ENCODE data around the gene ADRA2A.

Gene ADRA2A

DNA sequence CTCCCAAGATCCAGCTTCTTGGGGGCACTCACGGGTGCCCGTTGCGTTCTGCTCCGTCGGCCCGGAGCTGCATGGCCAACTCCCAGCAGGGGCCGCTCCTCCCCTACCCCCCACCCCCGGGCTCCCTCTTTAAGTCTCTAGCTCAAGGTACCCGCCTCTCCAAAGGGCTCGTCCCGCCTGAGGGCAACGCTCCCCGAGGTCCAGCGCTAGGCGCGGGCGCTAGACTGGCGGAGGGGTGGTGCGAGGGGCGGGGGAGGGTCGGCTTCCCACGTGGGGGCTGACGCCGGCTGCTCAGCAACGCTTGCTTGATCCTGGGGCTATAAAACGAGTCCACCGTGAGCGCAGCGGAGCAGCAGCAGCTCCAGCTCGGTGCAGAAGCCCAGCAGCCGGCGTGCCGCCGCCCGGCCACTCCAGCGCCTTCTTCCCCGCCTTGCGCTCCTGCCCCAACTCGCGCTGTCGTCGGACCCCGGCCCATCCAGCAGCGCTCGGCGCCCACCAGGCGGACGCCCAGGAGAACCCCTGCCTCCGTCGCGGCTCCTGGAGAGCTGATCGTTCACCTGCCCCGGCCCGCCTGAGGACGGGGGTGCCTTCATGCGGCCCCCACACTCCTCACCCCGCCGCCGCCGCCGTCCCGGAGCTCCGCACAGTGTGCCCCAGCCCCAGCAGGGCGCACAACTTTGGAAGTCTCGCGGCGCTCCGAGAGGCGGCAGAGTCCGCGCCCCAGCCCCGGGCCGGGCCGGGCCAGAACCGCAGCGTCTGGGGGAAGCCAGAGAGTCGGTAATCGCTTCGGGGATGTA lies at the start of gene ADRA2A:
TSS of gene ADRA2A (plus strand) at position 348 of the 797 bp plus-strand sequence. CDS start 968 bp downstream, outside the sequence.
- no peak for DNase-seq (ENCODE audit: low spot score)

DNA sequence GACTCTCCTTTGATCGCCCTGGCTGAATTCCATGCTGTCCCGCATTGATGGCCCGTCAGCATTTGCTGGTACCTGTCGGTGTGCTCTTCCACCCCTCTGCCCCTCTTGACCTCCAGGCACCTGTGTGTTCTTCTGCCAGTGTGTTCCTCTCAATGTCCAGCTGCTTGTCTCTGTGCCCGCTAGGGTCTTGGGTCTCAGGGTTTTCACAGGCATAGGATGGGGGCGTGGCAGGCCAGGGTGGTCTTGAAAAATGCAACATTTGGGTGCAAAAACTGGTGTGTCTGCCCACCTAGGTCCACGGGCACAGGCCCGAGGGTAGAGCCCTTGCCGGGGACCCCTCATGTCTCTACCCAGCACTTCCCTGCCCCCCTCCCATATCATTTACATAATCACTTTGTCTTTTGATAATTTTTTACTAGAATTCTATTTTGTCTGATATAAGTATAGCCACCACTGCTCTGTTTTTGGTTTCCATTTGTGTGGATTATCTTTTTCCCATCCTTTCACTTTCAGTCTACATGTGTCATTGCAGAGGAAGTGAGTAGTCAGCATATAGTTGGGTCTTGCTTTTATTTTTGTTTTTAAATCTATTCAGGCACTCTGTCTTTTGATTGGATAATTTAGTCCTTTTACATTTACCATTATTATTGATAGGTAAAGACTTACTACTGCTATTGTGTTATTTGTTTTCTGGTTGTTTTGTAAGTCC lies 46.6 kb upstream of the ADRA2A start:
- no peak for DNase-seq (ENCODE audit: low spot score)

DNA sequence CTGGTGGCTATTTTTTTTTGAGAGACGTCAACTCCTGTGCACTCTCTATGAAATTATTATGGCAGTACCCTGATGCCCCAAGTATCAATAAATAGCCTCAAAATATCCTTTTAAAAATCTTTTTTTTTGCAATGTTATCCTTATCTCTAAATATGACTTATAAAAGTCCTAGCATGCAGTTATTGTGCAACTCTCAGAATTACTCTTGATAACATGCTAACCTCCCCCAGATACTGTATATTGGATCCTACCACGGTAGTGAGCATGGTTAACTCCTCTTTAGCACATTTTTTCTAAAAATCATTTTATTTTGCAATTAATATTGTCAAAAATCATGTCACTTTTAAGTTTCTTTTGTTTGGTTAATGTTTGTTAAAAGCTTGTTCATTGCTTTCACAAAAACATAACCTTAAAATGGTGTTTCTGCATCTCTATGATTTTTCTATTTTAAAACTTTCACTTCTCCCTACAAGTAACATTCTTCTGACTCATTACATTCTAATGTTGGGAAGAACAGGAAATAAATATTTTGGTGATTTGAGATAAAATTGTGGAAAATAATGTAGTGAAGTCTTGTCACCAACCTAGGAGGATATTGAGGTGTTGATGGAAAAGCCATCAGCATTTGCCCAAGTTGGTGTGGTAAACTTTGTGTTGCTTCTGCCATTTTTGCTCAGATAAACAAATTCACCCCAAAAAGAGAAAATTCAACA lies 42.1 kb upstream of the ADRA2A start:
- no peak for DNase-seq (ENCODE audit: low spot score)

DNA sequence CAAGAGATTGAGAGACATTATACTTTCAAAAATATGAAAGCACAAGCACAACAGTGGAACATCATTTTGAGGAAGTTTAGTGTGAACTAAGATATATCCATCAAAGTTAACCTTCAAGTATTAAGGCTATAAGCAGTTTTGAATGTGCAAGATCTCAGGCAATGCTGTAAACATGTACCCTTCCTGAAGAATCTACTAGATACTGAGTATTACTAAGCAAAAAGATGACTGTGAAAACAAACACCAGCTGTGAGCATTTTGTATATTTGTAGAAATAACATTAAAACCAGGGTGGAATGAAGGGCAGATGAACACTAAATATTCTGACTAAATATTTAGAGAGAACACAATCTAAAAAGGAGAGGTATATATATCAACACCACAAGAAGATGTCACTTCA lies 41.3 kb upstream of the ADRA2A start:
- DNase-seq (ENCODE audit: low spot score), result no peak

DNA sequence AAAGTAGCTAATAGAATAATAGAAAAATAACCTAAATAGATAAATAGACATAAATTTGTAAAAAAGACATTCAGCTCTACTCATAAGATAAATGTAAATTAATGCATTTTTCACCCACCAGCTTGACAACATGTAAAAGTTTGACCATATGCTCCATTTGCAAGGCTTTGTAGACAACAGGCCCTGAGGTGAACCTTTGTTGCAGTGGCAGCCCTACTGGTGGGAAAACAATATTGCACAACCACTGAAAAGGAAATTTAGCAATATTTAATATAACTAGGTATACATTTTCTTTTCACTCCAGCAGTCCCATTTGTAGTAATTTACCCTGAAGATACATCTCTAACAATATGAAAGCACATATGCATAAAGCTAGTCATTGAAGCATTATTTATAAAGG lies 39.0 kb upstream of the ADRA2A start:
- DNase-seq (ENCODE audit: low spot score), result no peak

DNA sequence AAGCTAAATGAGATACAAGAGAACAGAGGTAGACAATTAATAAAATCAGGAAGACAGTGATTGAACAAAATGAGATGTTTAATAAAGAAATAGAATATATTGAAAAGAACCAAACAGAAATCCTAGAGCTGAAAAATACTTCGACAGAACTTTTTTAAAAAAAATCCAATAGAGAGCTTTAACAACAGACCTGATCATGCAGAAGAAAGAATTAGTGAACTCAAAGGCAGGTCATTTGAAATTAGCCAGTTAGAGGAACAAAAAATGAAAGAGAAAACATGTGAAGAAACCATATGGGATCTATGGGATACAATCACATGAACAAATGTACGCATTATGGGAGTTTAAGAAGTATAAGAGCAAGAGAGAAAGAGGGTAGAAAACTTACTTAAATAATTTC lies 37.3 kb upstream of the ADRA2A start:
- no peak for DNase-seq (ENCODE audit: low spot score)

DNA sequence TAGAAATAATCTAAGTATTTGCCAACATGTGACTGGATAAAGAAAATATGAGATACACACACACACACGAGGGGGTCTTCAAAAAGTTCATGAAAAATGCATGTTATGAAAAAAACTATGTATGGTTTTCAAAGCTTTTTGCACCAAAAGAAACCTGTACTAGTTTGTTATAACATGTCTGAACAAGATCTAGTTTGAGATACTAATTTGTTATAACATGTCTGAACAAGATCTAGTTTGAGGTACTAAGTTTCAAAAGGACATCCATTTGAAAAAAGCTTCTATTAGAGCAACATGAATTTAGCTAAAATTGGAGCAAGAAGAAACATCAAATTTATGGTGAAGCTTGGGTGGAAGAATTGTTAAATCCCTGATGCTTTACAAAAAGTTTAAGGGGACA lies 19.8 kb upstream of the ADRA2A start:
- DNase-seq (ENCODE audit: low spot score), result no peak

DNA sequence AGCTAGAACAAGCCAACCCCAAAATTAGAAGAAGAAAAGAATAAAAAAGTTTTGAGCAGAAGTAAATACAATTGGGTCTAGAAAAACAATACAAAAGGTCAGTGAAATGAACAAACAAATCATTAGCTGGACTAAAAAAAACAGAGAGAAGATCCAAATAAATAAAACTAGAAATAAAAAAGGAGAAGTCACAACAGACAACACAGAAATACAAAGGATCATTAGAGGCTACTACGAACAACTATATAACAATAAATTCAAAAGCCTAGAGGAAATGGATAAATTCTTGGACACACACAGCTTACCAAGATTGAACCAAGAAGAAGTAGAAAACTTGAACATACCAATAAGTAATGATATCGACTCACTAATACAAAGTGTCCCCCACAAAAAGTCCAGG lies 13.4 kb upstream of the ADRA2A start:
- DNase-seq (ENCODE audit: low spot score), result no peak

DNA sequence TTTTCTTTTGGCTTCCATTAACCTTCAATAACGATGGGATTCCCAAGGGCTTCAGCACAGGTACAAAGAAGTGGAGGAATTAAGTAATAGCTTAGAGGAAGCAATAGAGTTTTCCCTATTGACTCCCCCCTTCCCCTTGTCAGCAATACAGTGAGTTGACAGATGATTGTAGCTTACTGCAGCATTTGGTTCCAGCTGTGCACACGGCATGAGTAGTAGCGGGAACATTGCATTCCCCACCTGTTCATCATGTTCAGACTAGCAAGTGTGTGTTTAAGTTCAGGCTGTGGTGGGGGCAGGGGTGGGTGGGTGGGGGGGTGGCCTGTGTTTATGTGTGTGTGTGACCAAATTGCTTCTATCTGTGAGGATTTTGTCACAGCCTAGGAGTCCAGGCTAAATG lies 4.6 kb upstream of the ADRA2A start:
- no peak for DNase-seq (ENCODE audit: low spot score)

DNA sequence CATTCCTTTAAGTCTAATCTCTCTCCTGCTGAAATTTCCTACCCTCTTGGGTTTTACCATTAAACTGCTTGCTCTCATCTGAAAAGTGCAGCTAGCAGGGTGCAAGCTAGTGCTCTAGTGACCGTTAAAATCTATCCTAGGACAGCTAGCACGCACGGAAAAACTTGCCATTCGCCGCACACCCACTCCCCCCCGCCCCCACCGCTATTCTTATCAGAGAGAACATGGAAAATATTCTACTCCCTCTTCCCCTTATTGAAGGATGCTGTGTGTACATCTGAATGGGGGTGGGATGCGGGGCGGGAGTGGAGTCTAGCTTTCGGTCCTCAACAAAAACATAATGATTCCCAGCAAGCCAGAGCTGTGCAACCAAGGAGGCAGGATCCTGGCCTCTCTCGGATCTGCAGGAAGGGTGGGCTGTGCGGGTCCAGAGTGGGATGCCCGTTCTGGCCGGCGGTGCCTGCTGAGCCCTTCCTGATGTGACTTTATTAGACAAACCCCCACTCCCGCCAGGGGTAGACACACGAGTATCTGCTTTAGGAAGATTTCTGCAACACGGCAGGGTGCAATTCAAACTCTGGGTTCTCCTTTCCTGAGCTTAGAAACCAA lies 1.1 kb upstream of the ADRA2A start:
- DNase-seq (ENCODE audit: low spot score), result no peak

DNA sequence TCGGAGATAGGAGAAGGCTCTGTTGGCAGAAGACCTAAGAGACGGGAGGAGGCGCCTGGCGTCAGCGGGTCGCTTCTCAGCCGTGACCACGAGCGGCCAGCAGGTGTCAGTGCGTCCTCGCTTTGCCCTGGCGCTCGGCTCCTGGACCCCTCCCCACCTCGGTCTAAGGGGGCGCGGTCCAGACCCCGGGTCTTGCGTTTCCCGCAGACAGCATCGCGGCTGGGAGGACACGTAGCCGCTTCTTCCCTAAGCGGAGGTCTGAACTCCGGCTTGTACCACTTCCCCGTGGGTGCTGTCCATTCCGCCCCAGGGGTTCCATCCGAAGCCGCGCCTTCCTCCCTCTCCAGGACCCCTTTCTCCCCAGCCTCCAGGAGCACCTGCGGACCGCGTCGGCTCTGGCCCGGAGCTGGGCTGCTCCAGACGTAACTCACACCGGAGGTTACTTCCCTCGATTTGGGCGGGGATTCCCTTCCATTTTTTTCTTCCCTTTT lies 593 bp upstream of the ADRA2A start:
- no peak for DNase-seq (ENCODE audit: low spot score)

DNA sequence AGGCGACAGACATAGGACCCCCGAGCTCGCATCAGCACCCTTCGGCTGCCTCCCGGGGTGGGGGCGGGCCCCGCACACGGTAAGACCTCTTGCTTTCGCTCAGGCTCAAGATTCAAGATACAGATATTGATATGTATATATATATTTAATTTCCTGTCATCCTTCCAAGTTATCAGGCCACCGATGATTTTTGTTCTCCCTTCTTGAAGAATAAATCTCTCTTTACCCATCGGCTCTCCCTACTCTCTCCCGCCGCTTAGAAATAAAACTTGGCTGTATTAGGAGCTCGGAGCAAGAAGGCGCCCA lies 603 bp downstream of the ADRA2A start:
- no peak for DNase-seq (ENCODE audit: low spot score)

DNA sequence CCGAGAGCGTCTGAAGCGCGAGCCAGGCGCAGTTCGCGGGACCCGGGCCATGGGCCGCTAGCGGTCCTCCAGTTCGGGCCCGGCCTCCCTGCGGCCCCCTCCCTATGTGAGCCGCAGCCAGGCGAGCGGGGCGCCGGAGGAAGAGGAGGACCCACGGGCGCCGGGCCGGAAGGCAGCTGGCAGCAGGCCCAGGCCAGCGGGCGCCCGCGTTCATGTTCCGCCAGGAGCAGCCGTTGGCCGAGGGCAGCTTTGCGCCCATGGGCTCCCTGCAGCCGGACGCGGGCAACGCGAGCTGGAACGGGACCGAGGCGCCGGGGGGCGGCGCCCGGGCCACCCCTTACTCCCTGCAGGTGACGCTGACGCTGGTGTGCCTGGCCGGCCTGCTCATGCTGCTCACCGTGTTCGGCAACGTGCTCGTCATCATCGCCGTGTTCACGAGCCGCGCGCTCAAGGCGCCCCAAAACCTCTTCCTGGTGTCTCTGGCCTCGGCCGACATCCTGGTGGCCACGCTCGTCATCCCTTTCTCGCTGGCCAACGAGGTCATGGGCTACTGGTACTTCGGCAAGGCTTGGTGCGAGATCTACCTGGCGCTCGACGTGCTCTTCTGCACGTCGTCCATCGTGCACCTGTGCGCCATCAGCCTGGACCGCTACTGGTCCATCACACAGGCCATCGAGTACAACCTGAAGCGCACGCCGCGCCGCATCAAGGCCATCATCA lies 1.1 kb downstream of the ADRA2A start:
- no peak for DNase-seq (ENCODE audit: low spot score)

DNA sequence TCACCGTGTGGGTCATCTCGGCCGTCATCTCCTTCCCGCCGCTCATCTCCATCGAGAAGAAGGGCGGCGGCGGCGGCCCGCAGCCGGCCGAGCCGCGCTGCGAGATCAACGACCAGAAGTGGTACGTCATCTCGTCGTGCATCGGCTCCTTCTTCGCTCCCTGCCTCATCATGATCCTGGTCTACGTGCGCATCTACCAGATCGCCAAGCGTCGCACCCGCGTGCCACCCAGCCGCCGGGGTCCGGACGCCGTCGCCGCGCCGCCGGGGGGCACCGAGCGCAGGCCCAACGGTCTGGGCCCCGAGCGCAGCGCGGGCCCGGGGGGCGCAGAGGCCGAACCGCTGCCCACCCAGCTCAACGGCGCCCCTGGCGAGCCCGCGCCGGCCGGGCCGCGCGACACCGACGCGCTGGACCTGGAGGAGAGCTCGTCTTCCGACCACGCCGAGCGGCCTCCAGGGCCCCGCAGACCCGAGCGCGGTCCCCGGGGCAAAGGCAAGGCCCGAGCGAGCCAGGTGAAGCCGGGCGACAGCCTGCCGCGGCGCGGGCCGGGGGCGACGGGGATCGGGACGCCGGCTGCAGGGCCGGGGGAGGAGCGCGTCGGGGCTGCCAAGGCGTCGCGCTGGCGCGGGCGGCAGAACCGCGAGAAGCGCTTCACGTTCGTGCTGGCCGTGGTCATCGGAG lies 1.8 kb downstream of the ADRA2A start:
- no peak for DNase-seq (ENCODE audit: low spot score)

DNA sequence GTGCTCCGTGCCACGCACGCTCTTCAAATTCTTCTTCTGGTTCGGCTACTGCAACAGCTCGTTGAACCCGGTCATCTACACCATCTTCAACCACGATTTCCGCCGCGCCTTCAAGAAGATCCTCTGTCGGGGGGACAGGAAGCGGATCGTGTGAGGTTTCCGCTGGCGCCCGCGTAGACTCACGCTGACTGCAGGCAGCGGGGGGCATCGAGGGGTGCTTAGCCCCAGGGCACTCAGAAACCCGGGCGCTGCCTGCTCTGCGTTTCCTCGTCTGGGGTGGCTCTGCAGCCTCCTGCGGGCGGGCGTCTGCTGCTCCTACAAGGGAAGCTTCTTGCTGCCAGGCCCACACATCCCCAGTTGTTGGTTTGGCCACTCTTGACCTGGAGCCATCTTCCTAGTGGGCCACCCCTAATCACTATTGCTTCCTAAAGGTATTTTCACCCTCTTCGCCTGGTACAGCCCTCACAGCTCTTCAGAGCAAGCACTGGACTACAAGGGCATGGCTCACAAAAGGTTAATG lies 2.5 kb downstream of the ADRA2A start:
- no peak for DNase-seq (ENCODE audit: low spot score)

DNA sequence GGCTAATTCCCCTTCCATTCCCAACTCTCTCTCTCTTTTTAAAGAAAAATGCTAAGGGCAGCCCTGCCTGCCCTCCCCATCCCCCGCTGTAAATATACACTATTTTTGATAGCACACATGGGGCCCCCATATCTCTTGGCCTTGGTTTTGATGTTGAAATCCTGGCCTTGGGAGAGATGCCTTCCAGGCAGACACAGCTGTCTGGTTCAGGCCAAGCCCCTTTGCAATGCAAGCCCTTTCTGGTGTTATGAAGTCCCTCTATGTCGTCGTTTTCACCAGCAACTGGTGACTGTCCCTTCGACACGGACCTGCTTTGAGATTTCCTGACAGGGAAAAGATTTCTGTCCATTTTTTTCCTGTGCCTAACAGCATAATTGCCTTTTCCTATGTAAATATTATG lies 3.0 kb downstream of the ADRA2A start:
- no peak for DNase-seq (ENCODE audit: low spot score)

DNA sequence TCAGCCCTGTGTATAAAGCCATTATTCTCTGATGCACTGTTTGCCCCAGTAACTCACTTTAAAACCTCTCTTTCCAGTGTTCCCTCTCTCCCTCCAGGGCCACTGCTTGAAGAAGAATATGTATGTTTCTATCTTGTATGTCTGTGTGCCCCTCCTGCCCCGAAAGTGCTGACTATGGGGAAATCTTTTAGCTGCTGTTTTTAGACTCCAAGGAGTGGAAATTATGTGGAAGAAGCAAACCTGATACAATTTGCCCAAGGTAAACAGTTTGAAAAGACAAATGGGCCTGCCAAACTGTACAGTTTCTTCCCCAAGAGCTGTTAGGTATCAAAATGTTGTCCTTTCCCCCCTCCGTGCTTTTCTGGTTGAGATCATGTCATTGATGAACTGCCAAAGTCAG lies 3.4 kb downstream of the ADRA2A start:
- no peak for DNase-seq (ENCODE audit: low spot score)

DNA sequence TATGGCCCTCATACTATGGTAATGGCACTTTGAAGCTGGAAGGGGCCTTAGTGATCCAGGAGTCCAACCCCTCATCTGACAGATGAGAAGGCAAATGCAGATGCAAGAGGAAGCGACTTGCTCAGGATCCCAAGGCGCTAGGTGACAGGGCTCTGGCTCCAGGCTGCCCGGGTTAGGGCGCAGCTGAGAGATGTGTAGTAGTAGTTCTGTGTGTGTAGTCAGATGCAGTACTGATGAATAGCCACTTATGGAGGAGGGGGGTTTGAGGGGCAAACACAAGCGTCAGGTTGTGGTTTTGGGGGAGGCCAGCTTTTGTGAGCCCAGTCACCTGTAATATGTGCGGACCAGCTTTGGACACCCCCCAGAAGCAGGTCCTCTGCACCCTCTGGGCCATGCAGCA lies 4.8 kb downstream of the ADRA2A start:
- DNase-seq (ENCODE audit: low spot score), result no peak

DNA sequence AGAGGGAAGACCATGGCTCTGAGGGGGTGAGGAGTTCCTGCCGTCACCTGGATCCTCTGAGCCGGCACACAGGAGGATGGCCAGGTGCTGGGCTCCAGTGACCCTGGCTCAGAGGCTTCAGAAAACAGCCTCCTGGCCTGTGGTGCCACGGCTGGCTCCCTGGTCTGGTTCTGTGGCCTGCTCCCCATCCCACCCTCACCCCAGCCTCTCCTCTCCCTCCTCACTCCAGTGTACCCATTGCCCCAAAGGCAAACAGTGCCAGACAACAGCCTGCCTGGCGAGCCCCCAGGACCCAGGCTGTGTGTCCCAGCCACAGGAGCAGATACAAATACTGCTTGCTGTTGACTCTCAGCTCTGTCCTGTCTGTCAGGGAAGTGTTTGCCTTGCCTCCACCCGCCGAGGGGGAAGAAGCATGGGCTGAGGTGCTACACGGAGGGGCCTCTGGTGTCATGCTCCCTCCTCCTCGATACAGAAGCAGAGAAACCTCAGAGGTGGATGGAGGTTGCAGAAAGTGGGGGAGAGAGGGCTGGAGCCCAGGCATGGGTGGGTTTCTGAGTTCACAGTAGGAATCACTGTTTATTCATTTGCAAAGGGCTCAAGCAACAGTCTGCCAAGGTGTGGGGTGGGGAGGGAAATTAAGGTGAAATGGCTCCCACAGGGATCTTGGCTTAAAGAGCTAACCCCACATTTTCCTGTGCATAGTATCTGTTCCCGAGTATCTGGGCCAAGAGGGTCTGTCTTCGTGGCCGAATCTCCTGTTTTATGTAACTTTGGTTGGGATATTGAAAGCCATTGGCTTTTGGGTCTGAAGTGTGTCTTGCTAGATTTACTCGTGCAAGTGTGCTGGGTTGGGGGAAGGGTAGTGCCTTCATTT lies 5.5 kb downstream of the ADRA2A start:
- no peak for DNase-seq (ENCODE audit: low spot score)

All from hematopoietic multipotent progenitor cell treated with erythropoietin and hydrocortisone succinate and interleukin-3 and kit ligand, for 15 days (in vitro differentiated cells).